Activated CD4-positive, alpha-beta T cell treated with anti-CD3 and anti-CD28 coated beads, Interleukin-2, amount 50 U/mL, for 48 hours (primary cell): ENCODE data around the gene LY9.

Experiments used
- DNase-seq, 2 experiments: peaks; one replicate each; pipeline ENCODE4 v3.0.0-alpha.2; 2020

LY9 gene

GRCh38 chr1:160795951-160796383 lies at the start of gene LY9:
TSS of gene LY9 (plus strand) at chr1:160796174. CDS start at chr1:160796188, 14 bp downstream.
- peak; percentile 68 to 76 for DNase-seq

GRCh38 chr1:160746836-160747500 lies 49.0 kb upstream of the LY9 start:
- no peak for DNase-seq

GRCh38 chr1:160747717-160748116 lies 48.3 kb upstream of the LY9 start:
- no peak for DNase-seq

- DNase-seq = no peak
Measured at GRCh38 chr1:160748181-160748877, 47.6 kb upstream of the LY9 start.

- no peak for DNase-seq
Measured at GRCh38 chr1:160748878-160749269, 47.1 kb upstream of the LY9 start.

- no peak for DNase-seq
Measured at GRCh38 chr1:160750608-160751007, 45.4 kb upstream of the LY9 start.

GRCh38 chr1:160752406-160752805 lies 43.6 kb upstream of the LY9 start:
- DNase-seq = no peak

- DNase-seq = no peak
Measured at GRCh38 chr1:160752924-160753323, 43.0 kb upstream of the LY9 start.

GRCh38 chr1:160753594-160753993 lies 42.4 kb upstream of the LY9 start:
- DNase-seq = no peak

GRCh38 chr1:160755461-160755860 lies 40.5 kb upstream of the LY9 start:
- no peak for DNase-seq

- no peak for DNase-seq
Measured at GRCh38 chr1:160755911-160756848, 39.8 kb upstream of the LY9 start.

- DNase-seq = no peak
Measured at GRCh38 chr1:160756849-160757201, 39.1 kb upstream of the LY9 start.

GRCh38 chr1:160758521-160758920 lies 37.5 kb upstream of the LY9 start:
- DNase-seq = no peak

GRCh38 chr1:160759740-160760139 lies 36.2 kb upstream of the LY9 start:
- no peak for DNase-seq

GRCh38 chr1:160761046-160761445 lies 34.9 kb upstream of the LY9 start:
- DNase-seq = no peak

- no peak for DNase-seq
Measured at GRCh38 chr1:160761886-160762285, 34.1 kb upstream of the LY9 start.

GRCh38 chr1:160763993-160764392 lies 32.0 kb upstream of the LY9 start:
- DNase-seq = no peak

GRCh38 chr1:160767395-160768294 lies 28.3 kb upstream of the LY9 start:
- DNase-seq = peak; percentile 49 to 64

- peak; percentile 87 to 90 for DNase-seq
Measured at GRCh38 chr1:160768295-160768657, 27.7 kb upstream of the LY9 start.

- no peak for DNase-seq
Measured at GRCh38 chr1:160772331-160772730, 23.6 kb upstream of the LY9 start.

GRCh38 chr1:160773093-160773492 lies 22.9 kb upstream of the LY9 start:
- DNase-seq = no peak

GRCh38 chr1:160774886-160775719 lies 20.9 kb upstream of the LY9 start:
- DNase-seq = no peak
